GM21619 (cell line): Measurements from ENCODE around the gene CCDC91.
A peak's percentile ranks its signal among the peaks of the same experiment; 100 is the strongest.

Source experiments
- ATAC-seq: cut with Tn5 transposase; IDR thresholded peaks from one replicate; pipeline ENCODE4 v1.9.1; 2021; ENCODE audit not compliant: unreplicated experiment

CCDC91 gene

DNA sequence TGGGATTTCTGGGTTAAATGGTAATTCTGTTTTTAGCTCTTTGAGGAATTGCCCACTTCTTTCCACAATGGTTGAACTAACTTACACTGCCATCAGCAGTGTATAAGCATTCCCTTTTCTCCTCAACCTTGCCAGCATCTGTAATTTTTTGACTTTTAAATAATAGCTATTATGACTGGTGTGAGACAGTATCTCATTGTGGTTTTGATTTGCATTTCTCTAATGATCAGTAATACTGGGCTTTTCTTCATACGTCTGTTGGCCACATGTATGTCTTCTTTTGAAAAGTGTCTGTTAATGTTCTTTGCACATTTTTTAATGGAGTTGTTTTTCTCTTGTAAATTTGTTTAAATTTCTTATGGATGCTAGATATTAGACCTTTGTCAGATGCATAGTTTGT is 323.7 kb downstream of the CCDC91 start:
- ATAC-seq = no peak

GRCh38 chr12:28517101-28517500 is 326.8 kb downstream of the CCDC91 start:
- ATAC-seq = no peak

DNA sequence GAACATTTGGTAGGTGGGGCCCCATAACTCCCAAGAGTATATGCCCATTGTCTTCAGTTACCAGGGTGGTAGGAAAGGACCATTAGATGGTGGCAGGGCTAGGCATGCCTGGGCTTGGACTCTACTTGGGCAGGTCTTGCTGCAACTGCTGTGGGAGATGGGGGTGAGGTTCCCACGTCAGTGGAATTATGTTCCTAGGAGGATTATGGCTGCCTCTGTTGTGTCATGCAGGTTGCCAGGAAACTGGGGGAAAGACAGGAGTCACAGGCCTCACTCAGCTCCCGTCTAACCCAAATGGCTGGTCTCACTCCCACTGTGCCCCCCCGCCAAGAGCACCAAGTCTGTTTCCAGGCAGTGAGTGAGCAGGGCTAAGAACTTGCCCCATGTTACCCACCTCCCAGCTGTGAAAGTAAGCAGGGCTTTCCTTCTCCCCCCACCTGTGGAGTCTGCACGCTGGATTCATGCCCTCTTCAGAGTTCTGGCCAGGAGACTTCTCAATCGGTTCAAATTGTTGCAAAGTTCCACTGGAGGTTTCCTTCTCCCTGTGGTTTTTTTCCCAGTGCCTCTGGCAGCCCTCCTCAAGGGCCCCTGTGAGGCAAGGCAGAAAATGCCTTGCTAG is 337.5 kb downstream of the CCDC91 start:
- ATAC-seq = no peak

GRCh38 chr12:28535216-28535615 is 345.0 kb downstream of the CCDC91 start:
- no peak for ATAC-seq

GRCh38 chr12:28536088-28536487 is 345.8 kb downstream of the CCDC91 start:
- ATAC-seq = no peak

DNA sequence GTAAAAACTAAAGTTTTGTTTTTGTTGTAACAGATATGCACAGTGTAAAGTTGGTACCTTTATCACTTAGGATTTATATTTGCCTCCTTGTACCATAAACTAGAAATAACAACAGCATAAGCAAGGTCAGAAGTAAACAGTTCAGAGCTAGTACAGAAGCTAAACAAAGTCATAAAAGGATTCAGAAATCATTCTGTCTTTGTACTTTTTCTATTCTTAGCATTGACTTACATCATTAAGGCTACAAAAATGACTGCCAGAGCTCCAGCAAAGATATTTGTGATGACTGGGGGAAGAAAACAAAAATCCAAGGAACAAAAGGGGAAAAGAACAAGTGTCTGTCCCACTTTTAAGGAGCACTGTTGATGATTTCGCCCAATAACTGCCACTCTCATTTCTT is 347.2 kb downstream of the CCDC91 start:
- ATAC-seq = no peak

- ATAC-seq = no peak
Observed at GRCh38 chr12:28539691-28540323, 349.6 kb downstream of the CCDC91 start.

DNA sequence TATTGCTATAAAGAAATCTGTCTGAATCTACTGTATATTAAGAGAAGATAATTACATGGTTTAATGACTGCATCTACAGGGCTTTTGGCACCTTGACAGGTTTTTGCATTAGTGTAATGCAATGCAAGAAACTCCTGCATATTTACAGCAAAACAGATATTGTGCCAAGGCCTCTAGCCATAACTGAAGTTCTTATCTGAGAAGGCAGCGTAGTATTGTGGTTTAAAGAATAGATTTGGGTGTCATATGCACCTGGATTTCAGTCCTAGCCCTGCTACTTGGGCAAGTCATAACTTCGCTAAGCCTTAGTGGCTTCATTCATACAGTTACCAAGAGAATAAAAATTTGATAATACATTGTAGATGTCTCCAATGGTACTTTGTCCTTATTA is 350.1 kb downstream of the CCDC91 start:
- no peak for ATAC-seq

DNA sequence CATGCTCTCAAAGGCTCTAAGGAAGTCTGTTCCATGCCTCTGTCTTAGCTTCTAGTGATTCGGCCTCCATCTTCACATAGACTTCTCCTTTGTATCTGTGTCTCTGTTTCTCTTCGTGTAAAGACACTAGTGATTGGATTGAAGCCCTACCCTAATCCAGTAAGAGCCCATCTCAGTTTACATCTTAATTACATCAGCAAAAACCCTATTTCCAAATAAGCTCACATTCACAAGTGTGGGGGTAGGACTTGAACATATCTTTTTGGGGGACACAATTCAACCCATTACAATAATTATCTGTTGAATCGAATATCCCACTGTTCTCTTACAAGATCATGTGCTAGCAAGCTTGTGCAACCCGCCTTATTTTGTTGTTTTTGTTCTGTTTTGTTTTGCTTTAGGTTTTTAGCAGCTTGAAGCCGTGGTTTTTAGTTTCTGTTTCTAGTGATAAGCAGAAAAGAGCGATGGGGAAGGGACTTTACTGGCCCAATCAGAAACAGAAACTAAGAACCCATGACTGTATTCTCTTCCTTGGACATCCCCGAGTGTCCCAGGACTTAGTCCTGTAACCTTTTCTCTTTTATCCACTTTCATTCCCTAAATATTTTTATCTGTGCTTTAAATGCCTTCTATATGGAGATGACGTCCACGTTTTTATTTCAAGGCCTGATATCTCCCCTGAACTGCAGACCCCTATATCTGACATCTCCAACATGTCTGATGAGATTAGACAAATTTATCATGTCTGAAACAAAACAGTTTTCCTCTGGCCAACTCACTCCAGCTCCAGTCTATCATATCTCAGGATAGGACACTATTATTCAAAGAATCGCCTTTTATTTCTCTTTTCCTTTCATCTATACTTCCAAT is 353.0 kb downstream of the CCDC91 start:
- peak; percentile 79 for ATAC-seq

DNA sequence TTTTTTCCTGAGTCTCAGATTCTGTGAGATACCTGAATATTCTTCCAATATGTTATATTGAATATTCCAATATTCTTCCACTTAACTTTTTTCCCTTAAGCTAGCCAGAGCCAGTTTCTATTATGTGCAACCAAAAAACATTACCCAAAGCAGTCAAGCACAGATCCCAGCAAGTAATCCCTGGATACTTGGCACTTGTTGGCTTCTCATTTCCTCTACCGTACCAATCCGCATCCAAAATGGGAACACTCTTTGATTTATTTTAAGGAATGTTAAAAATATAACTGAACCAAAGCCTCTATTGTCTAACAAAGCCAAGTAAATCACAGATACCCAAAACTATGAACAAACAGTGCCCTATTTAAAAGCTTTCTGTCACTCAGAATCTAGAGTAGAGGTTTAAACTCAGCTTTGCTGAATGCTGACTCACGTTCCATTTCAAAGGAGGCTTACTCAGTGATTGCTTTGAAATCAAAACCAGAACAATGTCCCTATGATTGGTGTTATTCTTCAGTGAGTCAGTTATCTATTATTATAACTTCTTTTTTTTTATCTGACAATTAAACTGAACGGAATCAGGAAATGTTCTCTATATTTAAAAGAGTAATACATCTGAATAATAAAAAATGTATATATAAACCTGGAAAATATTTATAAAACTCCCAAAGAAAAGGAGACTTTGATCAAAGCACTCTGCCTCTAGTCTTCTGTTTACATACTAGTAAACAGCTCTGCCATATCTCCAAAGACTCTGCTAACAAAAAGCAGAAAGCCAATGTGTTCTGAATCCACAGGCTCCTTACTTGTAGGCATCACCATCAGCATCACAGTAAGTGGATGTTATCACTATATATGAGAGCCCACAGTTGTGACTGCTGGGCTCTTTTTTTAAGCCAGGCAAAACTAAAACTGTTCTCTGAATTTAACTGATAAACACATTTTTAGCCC is 360.8 kb downstream of the CCDC91 start:
- no peak for ATAC-seq

DNA sequence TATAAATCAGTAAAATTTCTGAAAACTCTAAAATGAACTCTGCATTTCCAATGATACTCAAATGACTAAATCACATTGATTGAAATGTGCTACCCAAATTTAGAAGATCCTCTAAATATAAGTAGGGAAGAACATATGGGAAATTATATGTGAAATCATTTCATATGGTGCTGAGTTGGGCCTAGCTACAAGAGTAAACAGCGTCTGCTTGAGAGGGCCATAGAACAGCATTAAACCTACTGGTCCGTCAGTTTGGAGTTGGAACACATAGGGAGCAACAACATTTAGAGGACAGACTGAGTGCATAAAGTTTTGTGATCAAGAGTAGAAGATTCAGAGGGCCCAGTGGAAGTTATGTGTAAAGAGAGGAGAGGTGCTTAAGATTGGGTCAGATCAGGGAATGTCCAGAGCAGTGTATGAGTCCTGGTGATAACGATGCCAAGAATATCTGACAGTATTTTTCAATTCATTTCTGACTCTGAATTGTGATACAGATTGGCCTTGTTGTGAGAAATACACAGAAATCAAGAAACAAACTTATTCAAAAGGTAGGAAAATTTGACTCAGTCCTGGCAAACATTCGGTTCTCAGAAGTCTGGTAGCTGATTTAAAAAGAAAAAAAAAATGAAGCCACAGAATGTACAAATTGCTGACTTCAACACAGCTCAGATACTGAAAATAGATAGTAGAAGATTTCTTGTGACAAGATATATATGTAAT is 362.2 kb downstream of the CCDC91 start:
- no peak for ATAC-seq

DNA sequence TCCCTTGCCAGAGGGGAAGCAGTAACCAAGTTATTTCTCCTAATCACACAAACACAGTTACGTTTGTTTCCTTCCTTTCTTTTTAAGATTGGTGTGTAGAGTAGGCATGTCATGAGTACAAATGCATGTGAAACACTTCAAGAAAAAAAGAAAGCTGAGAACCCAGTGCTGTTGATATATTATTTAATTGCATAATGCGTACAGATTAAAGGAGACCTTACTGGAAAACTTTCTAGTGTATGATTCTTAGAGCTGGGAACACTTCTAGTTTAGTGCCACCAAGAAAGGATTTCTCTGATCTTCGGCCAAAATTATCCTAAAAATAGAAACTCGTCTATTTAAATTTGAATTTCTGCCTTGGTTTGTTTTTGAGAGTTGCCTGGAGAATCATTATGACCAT is 365.5 kb downstream of the CCDC91 start:
- no peak for ATAC-seq

GRCh38 chr12:28558250-28558649 is 368.0 kb downstream of the CCDC91 start:
- no peak for ATAC-seq

- no peak for ATAC-seq
Observed at GRCh38 chr12:28563286-28563685, 373.0 kb downstream of the CCDC91 start.

GRCh38 chr12:28563936-28564335 is 373.7 kb downstream of the CCDC91 start:
- no peak for ATAC-seq

DNA sequence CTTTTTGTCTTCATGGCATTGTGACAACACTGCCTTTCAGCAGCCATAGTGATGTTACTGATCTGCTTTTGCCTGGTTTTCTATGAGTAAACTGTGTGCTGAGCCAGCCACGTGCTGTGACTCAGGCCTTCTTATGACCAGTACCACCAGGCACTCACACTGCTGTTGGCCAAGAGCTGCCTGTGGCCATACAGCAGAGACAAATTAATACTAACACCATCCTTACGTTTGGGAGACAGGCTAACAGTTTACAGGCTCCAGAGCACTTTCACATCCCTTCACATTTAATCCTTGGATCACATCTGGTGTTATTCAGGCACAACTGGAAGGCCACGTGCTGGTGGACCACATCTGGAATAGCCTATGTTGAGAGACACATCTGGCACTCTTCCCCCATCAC is 377.9 kb downstream of the CCDC91 start:
- ATAC-seq = no peak

GRCh38 chr12:28568704-28569103 is 378.4 kb downstream of the CCDC91 start:
- ATAC-seq = no peak

DNA sequence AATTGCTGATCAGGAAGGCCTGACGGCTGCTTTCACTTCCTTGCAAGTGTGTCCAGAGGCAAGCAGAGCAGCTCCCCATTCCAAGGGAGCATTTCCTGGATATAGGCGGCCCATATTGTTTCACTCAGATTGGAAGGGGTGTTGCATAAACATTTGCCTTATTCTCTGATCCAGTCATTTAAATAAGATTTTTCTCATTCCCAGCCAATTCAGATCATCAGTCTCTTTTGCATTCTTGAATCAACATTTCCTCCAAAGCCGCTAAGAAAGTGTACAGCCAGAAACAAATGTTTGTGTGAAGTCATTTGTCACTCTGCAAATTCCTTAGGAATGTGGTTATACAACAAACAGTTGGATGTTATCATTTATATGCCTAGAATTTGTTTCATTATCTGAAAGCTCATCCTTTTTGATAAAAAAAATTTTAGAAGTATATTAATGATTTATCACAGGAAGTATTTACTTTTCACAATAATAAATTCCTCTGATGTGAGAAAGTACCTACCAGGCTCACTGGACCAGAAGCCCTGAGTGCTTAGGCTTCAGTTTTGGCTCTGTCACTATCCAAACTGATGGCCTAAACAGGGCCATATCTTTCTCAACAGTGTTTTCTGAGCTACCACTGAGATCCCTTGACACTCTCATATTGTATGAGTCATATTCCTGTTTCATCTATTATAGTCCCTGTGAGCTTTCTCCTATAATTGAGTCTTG is 379.6 kb downstream of the CCDC91 start:
- ATAC-seq = peak; percentile 62

GRCh38 chr12:28570811-28571210 is 380.6 kb downstream of the CCDC91 start:
- ATAC-seq = no peak
